Activated CD4-positive, alpha-beta memory T cell treated with anti-CD3 and anti-CD28 coated beads, Interleukin-2, amount 10 ng/mL, durations not matched to agents 7 days and 5 days (primary cell): ENCODE results near the gene GNLY. TPM values are rescaled to one million over a fixed set of nuclear protein-coding genes. Genes with fewer than 3 reads are reported as not detected.

Source experiments
- CTCF ChIA-PET: fragments of 350-600 bp; sonication (Branson Sonifier 250); formaldehyde crosslinking; loops from one replicate; lab custom pipeline; 2021; ENCODE audit warnings: antibody characterized with exemption, inconsistent platforms; lab: Charles Lee
- POLR2A ChIA-PET: fragments of 350-600 bp; sonication (Branson Sonifier 250); formaldehyde crosslinking; loops from one replicate; lab custom pipeline; 2021; ENCODE audit warnings: antibody characterized with exemption; lab: Charles Lee
- DNase-seq: peaks from one replicate; pipeline ENCODE4 v3.0.0-alpha.2; 2020
- H3K27ac Mint-ChIP-seq: one replicate; pipeline ENCODE4 v1.8.0; 2021; ENCODE audit warnings: mild to moderate bottlenecking, mixed read lengths
- H3K27me3 Mint-ChIP-seq: one replicate; pipeline ENCODE4 v1.8.0; 2021; ENCODE audit warnings: mixed read lengths
- H3K36me3 Mint-ChIP-seq: one replicate; pipeline ENCODE4 v1.8.0; 2021; ENCODE audit warnings: low read depth, mixed read lengths
- H3K4me1 Mint-ChIP-seq: one replicate; pipeline ENCODE4 v1.8.0; 2021; ENCODE audit warnings: mixed read lengths
- H3K4me3 Mint-ChIP-seq: one replicate; pipeline ENCODE4 v1.8.0; 2021; ENCODE audit warnings: mild to moderate bottlenecking, mixed read lengths
- H3K9me3 Mint-ChIP-seq: one replicate; pipeline ENCODE4 v1.8.0; 2021; ENCODE audit warnings: mixed read lengths
- total RNA-seq, 2 experiments: library from RNA; stranded (reverse); gene quantifications; one replicate each; pipeline ENCODE4 v1.2.3, GENCODE V29; 2021

The GNLY gene
- total RNA-seq, 2 experiments from 2014 or later: 569 to 599 TPM

- ChIA-PET POLR2A (no interaction called here), CTCF (interaction anchor here (1.6 to 2.3 kb wide), 3 partner anchors 9 to 70 kb away, joined by 3 to 9 read pairs (median 7); no protein-coding TSS in a partner anchor)
- no peak for DNase-seq
- Mint-ChIP-seq H3K27me3 (peaks cover 89% of the 10 kb centered on the region), H3K36me3 (no peaks in the 10 kb centered on the region), H3K27ac (no peak overlapping the region), H3K4me3 (no peak overlapping the region), H3K9me3 (no peaks in the 10 kb centered on the region), H3K4me1 (no peaks in the 10 kb centered on the region)
Measured at GRCh38 chr2:85744055-85744454, 49.9 kb downstream of the GNLY start.

DNA sequence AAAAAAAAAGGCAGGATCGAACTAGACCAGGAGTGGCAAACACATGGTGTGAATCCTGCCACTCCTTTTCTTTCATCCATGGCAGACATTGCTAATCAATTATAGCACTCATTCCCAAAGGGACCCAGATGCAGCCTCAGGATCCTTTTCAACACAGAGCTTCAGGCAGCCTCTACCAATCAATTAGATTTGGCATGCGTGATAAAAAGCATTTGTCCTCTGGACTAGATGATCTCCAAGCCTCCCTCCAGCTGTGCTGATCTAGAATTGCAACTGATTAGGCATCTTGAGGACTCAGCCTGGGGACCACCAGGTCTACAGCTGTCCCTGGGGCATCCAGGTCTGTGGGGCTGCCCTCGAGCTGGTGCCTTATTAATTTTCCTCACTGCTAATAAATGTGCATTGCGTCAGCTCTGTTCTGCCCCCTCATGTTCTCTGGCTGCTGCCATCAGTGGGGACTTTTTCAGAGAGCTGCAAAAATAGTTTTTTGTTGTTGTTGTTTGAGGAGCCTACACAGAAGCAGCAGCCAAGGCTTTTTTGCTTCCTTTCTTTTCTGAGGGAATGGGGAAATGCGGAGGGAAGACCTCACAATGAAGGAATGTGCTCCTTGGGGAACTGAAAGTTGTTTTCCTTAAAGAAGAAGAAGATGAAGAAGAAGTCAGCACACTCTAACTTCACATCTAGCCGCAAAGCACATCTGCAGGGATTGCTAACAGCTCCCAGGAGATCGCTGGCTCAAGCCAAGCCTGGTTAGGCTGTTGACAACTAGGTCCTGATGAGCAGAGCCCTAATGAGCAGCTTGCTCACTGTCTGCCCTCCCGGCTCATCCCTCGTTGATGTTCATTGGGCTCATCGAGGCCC, 50.8 kb downstream of the GNLY start:
- no peaks in the 10 kb centered on the region for H3K36me3 Mint-ChIP-seq
- no peak overlapping the region for H3K4me3 Mint-ChIP-seq
- H3K27me3 Mint-ChIP-seq: peaks cover 86% of the 10 kb centered on the region
- H3K27ac Mint-ChIP-seq: no peak overlapping the region
- no peak for DNase-seq
- CTCF ChIA-PET: interaction anchor here (1.6 to 2.3 kb wide), 4 partner anchors 10 to 336 kb away, joined by 3 to 9 read pairs (median 5); no protein-coding TSS in a partner anchor
- POLR2A ChIA-PET: no interaction called here
- no peaks in the 10 kb centered on the region for H3K9me3 Mint-ChIP-seq
- no peaks in the 10 kb centered on the region for H3K4me1 Mint-ChIP-seq

DNA sequence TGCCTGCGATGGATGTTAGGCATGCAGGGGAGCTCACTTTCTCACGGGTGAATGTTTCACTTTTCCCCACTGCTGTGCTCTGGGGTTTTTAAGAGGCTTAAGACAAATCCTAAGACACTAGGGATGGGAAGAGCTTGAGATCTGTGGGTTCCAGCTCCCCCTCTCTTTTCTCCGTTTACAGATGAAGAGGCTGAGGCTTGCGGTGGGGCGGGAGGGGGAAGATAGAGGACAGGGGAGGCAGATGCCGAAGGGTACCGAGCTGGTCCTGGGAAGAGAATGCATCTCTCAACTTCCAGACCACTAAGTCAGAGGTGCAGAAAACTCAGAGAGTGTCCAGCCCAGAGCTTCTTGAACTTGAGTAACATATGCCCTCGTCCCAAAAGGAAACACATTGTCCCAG, 51.5 kb downstream of the GNLY start:
- ChIA-PET POLR2A (no interaction called here), CTCF (interaction anchor here (1.6 to 2.3 kb wide), 5 partner anchors 9 to 335 kb away, joined by 3 to 9 read pairs (median 4); no protein-coding TSS in a partner anchor)
- peaks cover 86% of the 10 kb centered on the region for H3K27me3 Mint-ChIP-seq
- DNase-seq: no peak
- H3K4me3 Mint-ChIP-seq: no peak overlapping the region
- H3K9me3 Mint-ChIP-seq: no peaks in the 10 kb centered on the region
- no peak overlapping the region for H3K27ac Mint-ChIP-seq
- H3K36me3 Mint-ChIP-seq: no peaks in the 10 kb centered on the region
- no peaks in the 10 kb centered on the region for H3K4me1 Mint-ChIP-seq

DNA sequence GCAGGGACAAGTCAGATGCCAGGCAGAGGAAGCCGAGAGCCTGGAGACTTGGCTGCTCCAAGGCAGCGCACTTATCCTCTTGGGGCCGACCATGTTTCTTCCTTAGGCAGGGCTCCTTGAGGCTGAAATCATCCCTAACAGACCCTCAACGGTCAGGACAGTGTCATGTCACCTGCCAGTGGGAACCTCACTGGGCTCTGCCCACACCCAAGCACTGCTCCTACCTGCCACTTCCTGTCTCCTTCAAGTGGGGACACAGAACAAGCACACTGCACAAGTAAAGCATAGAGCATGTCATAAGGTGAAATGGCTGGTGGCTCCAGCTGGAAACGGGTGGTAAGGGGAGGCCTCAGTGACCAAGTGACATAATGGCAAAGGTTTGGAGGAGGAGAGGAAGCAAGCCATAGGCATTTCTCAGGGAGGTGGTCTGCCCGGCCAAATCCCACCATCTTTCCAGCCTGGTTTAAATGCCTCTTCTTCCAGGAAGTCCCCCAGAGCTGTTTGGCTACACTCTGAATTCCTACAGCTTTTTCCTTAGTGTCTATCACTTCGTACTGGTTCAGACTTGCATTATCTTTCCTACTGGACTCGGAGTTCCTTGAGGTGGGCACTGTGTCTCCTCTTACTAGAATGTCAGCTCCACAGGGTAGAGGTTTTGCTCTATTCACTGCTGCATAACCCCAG, 52.3 kb downstream of the GNLY start:
- H3K36me3 Mint-ChIP-seq: no peaks in the 10 kb centered on the region
- peaks cover 86% of the 10 kb centered on the region for H3K27me3 Mint-ChIP-seq
- H3K9me3 Mint-ChIP-seq: no peaks in the 10 kb centered on the region
- CTCF ChIA-PET: interaction anchor here (1.2 to 1.9 kb wide), 2 partner anchors 10 to 109 kb away, joined by 3 to 4 read pairs; no protein-coding TSS in a partner anchor
- H3K27ac Mint-ChIP-seq: no peak overlapping the region
- DNase-seq: no peak
- POLR2A ChIA-PET: no interaction called here
- H3K4me1 Mint-ChIP-seq: no peaks in the 10 kb centered on the region
- H3K4me3 Mint-ChIP-seq: no peak overlapping the region

GRCh38 chr2:85747441-85747840, 53.3 kb downstream of the GNLY start:
- Mint-ChIP-seq H3K4me3 (no peak overlapping the region), H3K9me3 (no peaks in the 10 kb centered on the region), H3K36me3 (no peaks in the 10 kb centered on the region), H3K27ac (no peak overlapping the region), H3K4me1 (no peaks in the 10 kb centered on the region), H3K27me3 (peaks cover 86% of the 10 kb centered on the region)
- DNase-seq: no peak
- CTCF ChIA-PET: interaction anchor here (1.2 to 1.9 kb wide), 2 partner anchors 11 to 110 kb away, joined by 3 to 4 read pairs; no protein-coding TSS in a partner anchor
- POLR2A ChIA-PET: no interaction called here

GRCh38 chr2:85748039-85748734, 54.0 kb downstream of the GNLY start:
- Mint-ChIP-seq H3K27me3 (peaks cover 86% of the 10 kb centered on the region), H3K36me3 (no peaks in the 10 kb centered on the region), H3K4me3 (no peak overlapping the region), H3K9me3 (no peaks in the 10 kb centered on the region), H3K4me1 (peaks cover 3% of the 10 kb centered on the region), H3K27ac (no peak overlapping the region)
- CTCF ChIA-PET: interaction anchor here (1.0 to 5.8 kb wide), 4 partner anchors 22 to 171 kb away, joined by 3 to 47 read pairs (median 4); partner anchors contain the start of gene VAMP8
- no peak for DNase-seq
- POLR2A ChIA-PET: no interaction called here

Other genes with a start within 250 kb of the GNLY start
- gene MAT2A, start 155.2 kb upstream of the GNLY start, total RNA-seq: 100 to 1,000 TPM; 196 to 199 TPM
- gene GGCX, start 132.9 kb upstream of the GNLY start, total RNA-seq: 10 to 100 TPM; 22.5 to 22.8 TPM
- gene VAMP8, start 116.8 kb upstream of the GNLY start, total RNA-seq: 100 to 1,000 TPM; 132 to 133 TPM
- 10 to 100 TPM; 89.6 to 91.8 TPM for gene VAMP5, start 109.9 kb upstream of the GNLY start, total RNA-seq
- gene RNF181, start 98.6 kb upstream of the GNLY start, total RNA-seq: 100 to 1,000 TPM; 117 to 121 TPM
- 1 to 10 TPM; 1.3 to 2.0 TPM for gene TMEM150A, start 91.7 kb upstream of the GNLY start, total RNA-seq
- gene C2orf68, start 82.3 kb upstream of the GNLY start, total RNA-seq: 10 to 100 TPM; 48.8 to 50.9 TPM
- 10 to 100 TPM; 69.1 to 71.2 TPM for gene USP39, start 78.2 kb upstream of the GNLY start, total RNA-seq
- gene SFTPB, start 26.2 kb upstream of the GNLY start, total RNA-seq: not detected
- gene ATOH8, start 59.6 kb downstream of the GNLY start, total RNA-seq: under 1 TPM; 0.55 to 0.78 TPM
- 10 to 100 TPM; 58.3 to 67.1 TPM for gene ST3GAL5, start 194.6 kb downstream of the GNLY start, total RNA-seq